NCI-H128 (cell line): ENCODE measurements around the gene SNTA1.
"Not testable (repeated sequence)": the region's sequence is repeated elsewhere in the genome, so short reads cannot be mapped to it uniquely, and the experiment has no call there.

Source experiments
- DNase-seq: peaks from one replicate; lab custom pipeline; 2025; ENCODE audit not compliant: unreplicated experiment; lab: John Stamatoyannopoulos, UW

Gene SNTA1

DNA sequence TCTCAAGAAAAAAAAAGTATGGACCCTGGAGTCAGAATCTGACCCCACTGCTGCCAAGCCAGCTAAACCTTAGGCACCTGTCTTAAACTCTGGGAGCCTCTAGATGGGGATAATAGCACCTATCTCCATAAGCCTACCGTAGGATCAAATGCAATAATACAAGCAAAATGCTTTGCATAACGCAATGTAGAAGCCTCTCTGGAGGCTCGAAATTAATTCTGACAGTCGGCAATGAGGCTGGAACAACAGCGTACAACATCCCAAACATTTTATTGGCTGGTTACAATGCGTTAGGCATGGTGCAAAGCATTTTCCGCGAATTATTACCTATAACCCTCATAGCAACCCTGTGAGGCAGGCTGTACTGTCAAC, 42.8 kb downstream of the SNTA1 start:
- no peak for DNase-seq

DNA sequence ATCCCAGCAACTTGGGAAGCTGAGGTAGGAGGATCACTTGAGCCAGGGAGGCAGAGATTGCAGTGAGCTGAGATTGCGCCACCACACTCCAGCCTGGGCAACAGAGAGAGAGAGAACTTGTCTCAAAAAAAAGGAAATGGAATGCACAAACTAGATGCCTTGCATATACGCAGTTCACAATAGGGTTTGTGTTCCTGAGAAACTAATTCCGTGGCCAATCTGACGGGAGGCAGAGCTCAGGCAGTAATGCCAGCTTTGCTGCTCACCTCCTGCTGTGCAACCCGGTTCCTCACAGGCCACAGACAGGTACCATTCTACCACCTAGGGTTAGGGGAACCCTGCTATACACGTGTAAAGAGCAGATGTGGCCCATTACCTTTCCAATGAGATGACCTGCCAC, 43.6 kb downstream of the SNTA1 start:
- DNase-seq = no peak

DNA sequence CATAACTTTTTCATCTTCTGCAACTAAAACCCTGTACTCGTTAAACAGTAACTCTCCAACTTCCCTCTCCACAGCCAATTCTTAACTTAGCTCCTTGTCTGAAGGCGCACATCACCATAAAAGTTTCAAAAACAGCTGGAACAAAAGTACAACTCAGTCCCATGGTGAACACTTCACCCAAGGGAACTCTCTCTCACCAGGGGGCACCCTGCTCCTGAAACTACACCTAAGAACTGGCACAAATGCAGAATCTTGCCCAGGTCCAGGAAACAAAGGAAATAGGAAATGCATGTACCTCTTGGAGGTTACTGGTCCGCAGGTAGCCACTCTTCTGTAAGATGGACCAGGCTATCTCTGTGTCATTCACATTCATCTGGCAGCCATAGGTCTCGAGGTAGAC, 48.8 kb downstream of the SNTA1 start:
- DNase-seq = no peak

DNA sequence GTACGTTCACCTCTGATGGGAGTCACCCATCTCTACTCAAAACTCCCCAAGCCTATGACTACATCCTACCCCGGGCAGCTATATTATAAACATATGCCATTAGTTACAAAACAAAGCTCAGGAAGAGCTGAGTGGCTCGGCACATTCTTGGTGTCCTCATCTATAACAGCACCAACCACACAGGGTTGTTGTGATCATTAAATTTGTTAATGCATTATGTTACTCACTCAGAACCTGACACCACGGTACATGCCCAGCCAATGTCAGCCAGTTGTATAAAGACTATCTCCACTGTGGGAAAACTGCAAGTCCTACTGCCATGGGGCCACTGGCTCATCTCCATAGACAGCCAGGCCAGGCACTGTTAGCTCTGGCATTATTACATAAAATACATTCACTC, 50.0 kb downstream of the SNTA1 start:
- no peak for DNase-seq

DNA sequence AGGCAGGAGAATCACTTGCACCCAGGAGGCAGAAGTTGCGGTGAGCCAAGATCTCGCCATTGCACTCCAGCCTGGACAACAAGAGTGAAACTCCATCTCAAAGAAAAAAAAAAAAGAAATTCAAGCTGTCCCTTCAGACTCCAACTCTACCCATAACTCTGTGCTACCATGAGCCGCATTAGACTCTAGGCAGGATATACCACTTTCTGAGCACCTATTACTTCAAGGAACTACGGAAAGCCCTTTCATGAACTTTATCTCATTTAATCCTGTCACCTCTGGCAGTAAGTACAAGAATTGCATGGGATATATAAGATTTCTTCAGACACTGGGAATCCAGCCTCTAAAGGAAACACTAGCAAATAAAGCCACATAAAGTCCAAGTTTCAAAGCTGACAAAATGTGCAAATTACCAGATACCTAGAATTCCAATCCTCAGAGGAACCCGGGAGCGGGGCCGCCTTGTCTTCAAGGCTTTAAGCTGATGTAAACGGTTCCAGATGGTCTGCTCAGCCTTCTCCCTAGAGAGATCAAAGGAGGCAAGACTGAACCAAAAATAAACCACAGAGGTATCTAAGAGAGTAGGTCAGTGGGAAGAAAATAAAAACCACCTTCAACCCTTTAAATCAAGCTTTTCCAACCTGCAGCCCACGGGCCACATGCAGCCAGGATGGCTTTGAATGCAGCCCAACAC, 51.7 kb downstream of the SNTA1 start:
- no peak for DNase-seq

DNA sequence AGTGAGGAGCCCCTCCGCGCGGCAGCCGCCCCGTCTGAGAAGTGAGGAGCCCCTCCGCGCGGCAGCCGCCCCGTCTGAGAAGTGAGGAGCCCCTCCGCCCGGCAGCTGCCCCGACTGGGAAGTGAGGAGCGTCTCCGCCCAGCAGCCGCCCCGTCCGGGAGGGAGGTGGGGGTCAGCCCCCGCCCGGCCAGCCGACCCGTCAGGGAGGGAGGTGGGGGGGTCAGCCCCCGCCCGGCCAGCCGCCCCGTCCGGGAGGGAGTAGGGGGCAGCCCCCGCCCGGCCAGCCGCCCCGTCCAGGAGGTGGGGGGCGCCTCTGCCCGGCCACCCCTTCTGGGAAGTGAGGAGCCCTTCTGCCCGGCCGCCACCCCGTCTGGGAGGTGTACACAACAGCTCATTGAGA, 54.2 kb downstream of the SNTA1 start:
- not testable (repeated sequence) for DNase-seq

DNA sequence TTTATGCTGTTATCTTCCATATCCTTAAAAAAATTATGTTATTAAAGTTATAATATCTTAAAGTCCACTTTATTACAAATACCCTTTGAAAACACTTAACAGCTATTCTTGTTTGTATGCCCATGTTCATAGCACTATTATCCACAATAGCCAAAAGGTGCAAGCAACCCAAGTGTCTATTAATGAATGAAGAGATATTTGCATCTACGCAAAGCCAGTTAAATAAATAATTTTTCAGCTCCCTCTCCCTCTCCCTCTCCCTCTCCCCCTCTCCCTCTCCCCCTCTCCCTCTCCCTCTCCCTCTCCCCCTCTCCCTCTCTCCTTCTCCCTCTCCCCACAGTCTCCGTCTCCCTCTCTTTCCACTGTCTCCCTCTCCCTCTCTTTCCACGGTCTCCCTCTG, 55.3 kb downstream of the SNTA1 start:
- DNase-seq = no peak

DNA sequence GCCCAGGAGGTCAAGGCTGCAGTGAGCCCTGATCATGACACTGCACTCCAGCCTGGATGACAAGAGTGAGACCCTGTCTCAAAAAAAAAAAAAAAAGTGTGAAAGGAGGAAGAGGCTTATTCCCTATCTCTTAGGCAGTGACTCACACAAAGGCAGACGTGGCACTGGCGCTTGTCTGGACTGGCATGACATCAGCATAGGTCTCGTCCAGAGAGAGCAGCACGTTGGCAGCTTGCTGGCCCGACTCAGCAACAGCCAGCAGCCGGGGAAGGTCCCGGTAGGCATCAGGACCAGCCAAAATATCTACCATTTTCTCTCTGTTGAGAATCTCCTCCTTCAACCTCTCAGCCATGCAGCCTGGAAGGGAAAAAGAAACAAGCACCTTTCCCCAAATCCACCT, 56.4 kb downstream of the SNTA1 start:
- no peak for DNase-seq

DNA sequence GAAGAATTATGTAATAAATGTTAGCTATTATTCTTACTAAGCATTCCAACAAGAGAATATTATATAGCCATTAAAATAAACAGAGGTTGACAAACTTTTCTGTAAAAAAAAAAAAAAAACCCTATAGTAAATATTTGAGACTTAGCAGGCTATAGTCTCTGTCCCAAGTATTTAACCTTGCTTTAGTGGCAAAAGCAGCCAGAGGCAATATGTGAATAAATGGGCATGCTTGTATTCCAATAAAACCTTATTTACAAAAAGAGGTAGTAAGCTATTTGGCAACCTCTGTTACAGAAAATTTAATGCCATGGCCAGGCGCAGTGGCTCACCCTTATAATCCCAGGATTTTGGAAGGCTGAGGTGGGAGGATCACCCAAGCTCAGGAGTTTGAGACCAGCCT, 56.9 kb downstream of the SNTA1 start:
- DNase-seq = no peak

DNA sequence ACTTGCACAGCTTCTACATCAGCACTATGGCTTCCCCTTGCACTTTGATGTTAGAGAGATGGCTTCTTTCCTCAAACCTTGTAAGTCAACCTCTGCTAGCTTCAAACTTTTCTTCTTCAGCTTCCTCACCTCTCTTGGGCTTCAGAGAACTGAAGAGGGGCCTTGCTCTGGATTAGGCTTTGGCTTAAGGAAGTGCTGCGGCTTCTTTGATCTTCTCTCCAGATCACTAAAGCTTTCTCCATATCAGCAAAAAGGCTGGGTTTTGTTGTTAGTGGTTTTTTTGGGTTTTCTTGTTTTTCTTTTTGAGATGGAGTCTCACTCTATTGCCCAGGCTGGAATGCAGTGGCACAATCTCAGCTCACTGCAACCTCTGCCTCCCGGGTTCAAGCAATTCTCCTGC, 66.2 kb downstream of the SNTA1 start:
- DNase-seq = no peak

DNA sequence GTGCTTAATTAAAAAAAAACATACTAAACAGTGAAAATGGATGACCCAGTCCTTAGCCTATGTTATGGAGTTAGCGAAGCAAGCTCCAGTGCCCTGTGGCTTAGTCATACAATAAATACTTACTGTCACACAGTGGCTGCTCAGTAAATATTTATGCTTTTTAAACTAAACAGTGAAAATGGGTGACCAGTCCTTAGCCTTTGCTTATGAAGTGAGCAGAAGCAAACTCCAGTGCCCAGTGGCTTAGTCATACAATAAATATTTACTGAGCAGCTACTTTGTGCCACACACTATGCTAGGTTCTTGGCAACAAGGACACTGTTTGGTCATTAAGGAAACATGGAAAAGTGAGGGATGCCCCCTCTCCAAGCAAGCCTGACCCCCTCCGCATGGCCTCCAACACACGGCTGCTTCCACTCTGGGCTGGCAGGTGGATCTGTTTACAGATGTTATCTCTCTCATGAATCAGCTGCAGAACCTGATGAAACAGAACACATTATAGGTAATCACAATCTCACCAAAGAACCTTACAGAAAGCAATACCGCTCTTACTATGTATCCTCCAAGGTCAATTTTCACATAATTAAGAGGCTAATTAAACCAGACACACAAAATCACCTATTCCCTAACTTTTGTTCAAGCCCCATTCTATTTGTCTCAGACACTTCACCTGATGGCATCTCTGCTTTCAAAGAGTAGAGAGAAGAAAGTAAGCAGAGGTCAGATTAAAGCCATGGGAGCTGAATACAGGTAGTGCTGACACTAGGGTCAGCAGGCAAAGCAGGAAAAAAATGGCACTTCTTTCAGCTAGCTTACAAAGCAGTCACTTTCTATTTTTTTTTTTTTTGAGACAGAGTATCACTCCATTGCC, 69.6 kb downstream of the SNTA1 start:
- no peak for DNase-seq

DNA sequence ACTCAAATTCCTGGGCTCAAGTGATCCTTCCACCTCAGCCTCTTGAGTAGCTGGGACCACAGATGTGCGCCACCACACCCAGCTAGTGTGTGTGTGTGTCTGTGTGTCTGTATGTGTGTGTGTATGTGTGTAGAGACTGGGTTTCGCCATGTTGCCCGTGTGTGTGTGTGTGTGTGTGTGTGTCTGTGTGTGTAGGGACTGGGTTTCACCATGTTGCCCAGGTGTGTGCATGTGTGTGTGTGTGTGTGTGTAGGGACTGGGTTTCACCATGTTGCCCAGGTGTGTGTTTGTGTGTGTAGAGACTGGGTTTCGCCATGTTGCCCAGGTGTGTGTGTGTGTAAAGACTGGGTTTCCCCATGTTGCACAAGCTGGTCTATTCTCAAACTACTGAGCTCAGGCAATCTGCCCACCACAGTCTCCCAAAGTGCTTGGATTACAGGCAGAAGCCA, 70.5 kb downstream of the SNTA1 start:
- DNase-seq = no peak

DNA sequence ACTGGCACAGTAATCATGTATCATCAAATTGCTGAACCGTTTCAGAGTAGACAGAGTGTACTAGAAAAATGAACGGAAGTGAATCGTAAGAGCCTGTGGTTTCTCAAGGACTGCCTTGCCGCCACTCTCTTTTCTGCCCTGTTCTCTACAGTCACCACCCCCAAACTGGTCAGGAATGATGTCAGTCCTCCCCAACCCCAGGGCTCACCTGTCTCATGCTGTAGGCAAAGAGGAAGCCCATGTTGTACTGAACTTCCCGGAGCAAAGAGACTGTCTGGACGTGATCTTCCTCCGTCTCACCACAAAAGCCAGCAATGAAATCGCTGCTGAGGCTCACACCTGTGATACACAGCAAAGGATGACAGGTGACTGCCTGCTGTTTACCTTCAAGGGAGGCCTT, 73.3 kb downstream of the SNTA1 start:
- no peak for DNase-seq

DNA sequence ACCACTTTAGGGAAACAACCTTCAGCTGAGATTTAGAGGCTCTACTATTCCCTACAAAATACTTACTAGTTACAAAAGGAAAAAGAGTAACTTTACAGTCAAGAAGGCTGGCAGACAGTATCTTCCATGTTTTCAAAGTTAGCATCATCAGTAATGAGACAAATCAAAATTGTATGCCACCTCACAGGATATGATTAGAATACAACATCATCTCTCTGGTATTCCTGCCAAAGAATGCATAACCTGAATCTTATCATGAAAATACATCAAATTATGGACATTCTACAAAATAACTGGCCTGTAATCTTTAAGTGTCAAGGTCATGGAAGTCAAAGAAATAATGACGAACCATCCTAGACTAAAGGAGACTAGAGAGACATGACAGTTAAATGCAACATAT, 80.7 kb downstream of the SNTA1 start:
- DNase-seq = no peak

DNA sequence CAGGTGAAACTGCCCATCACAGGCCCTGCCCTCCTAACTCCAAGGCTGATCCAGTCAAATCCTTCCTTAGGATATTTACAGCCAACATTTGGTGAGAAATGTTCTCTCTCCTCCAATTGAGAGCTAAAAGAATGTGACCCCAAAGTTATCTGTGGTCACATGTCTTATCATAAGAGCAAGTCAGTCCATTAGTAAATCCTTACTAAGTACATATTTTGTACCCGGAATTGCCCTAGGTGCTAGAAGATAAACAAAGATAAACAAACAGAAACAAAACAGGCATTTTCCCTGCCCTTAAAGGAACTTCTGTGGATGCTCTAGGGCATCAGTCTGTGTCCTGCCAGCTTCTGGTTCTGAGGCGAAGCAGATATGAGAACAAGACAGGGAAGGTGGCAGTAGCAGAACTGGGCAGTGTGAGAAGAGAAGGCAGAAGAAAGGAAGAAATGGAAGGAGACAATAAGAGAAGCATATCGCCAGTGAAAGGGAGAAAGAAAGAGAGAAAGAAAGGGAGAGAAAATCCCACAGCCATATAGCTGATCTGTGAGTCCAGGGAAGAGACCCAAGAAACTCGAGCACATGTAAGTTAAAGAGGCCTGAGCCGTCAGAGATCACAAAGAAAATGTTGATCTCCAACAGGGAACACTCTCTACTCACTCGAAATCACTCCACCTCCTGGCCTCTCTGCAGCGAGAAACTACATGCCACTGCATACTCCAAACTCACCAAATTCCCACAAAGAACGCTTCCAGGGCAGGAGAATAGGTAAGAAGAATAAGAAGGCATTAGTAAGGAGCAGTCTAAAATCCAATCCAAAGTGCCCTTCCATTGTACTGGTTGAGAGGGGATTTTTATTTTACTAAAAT, 83.9 kb downstream of the SNTA1 start:
- DNase-seq = no peak
